GM19193 (cell line): ENCODE measurements around the gene PITRM1.

Experiments
- POLR2A ChIP-seq: IDR thresholded peaks from 4 replicates; pipeline ENCODE4 v1.6.1; 2011; ENCODE audit not compliant: insufficient read depth, insufficient read length; ENCODE audit errors: extremely low read depth

PITRM1 gene

GRCh38 chr10:3203972-3204371, 31.4 kb upstream of the PITRM1 start:
- TF ChIP-seq POLR2A = no peak

- no peak for TF ChIP-seq POLR2A
These were observed 30.6 kb upstream of the PITRM1 start for GRCh38 chr10:3203016-3203811.

- TF ChIP-seq POLR2A = no peak
These were observed 29.2 kb upstream of the PITRM1 start for GRCh38 chr10:3201796-3202195.

- TF ChIP-seq POLR2A = no peak
These were observed 26.9 kb upstream of the PITRM1 start for GRCh38 chr10:3199488-3199887.

GRCh38 chr10:3198900-3199299, 26.3 kb upstream of the PITRM1 start:
- TF ChIP-seq POLR2A = no peak

- TF ChIP-seq POLR2A = no peak
These were observed 24.9 kb upstream of the PITRM1 start for GRCh38 chr10:3197348-3198003.

GRCh38 chr10:3196958-3197347, 24.4 kb upstream of the PITRM1 start:
- no peak for TF ChIP-seq POLR2A

- no peak for TF ChIP-seq POLR2A
These were observed 23.9 kb upstream of the PITRM1 start for GRCh38 chr10:3196482-3196881.

- no peak for TF ChIP-seq POLR2A
These were observed 23.1 kb upstream of the PITRM1 start for GRCh38 chr10:3195726-3196125.

GRCh38 chr10:3195286-3195685, 22.7 kb upstream of the PITRM1 start:
- no peak for TF ChIP-seq POLR2A

- no peak for TF ChIP-seq POLR2A
These were observed 22.3 kb upstream of the PITRM1 start for GRCh38 chr10:3194871-3195270.

GRCh38 chr10:3193751-3194150, 21.2 kb upstream of the PITRM1 start:
- no peak for TF ChIP-seq POLR2A

GRCh38 chr10:3192856-3193635, 20.5 kb upstream of the PITRM1 start:
- no peak for TF ChIP-seq POLR2A

GRCh38 chr10:3190817-3191216, 18.2 kb upstream of the PITRM1 start:
- TF ChIP-seq POLR2A = no peak

- TF ChIP-seq POLR2A = no peak
These were observed 13.8 kb upstream of the PITRM1 start for GRCh38 chr10:3186368-3186767.
